Thyroid gland (tissue), 4 donors: ENCODE data around the gene ACKR1. TPM values are rescaled to one million over a fixed set of nuclear protein-coding genes. Genes with fewer than 3 reads are reported as not detected.

Experiments
- DNase-seq, 2 donors: peaks; one replicate each; pipeline ENCODE4 v3.0.0-alpha.2; 2019
- H3K27ac ChIP-seq, 3 donors: fragments of 200-600 bp; sonication (generic); 1 replicate in 2 of 3; 2 replicates in 1 of 3; pipeline ENCODE4 v1.5.1; 2016 to 2019; ENCODE audit warnings: mild to moderate bottlenecking in 1 of 3, moderate library complexity in 1 of 3
- H3K27me3 ChIP-seq: fragments of 200-600 bp; sonication (generic); one replicate; pipeline ENCODE4 v1.5.1; 2019
- H3K36me3 ChIP-seq, 2 donors: fragments of 200-600 bp; sonication (generic); one replicate each; pipeline ENCODE4 v1.5.1; 2016 to 2019
- H3K4me1 ChIP-seq, 2 donors: fragments of 200-600 bp; sonication (generic); one replicate each; pipeline ENCODE4 v1.5.1; 2017 to 2019
- H3K4me3 ChIP-seq, 3 donors: fragments of 200-600 bp; sonication (generic); replicated peaks in 1 of 3; 1 replicate in 2 of 3; 2 replicates in 1 of 3; pipeline ENCODE4 v1.5.1; 2016; ENCODE audit warnings: mild to moderate bottlenecking in 1 of 3
- H3K9me3 ChIP-seq: fragments of 200-600 bp; sonication (generic); one replicate; pipeline ENCODE4 v1.5.1; 2017
- POLR2A ChIP-seq, 2 donors: fragments of 450-650 bp; IDR thresholded peaks; one replicate each; pipeline ENCODE4 v1.6.1; 2017; ENCODE audit warnings: antibody characterized with exemption in 2 of 2, mild to moderate bottlenecking in 2 of 2, moderate library complexity in 1 of 2
- WGBS, 2 donors: methylation state at CpG; one replicate each; pipeline ENCODE4 v1.1.5; 2017; 5-methylcytosine and 5-hydroxymethylcytosine counted together
- intact Hi-C: fragments of 100-400 bp; cut with DNase I; formaldehyde crosslinking; loops from one replicate; pipeline ENCODE4 v1.15.1; 2023
- small RNA-seq: library from RNA; depleted of rRNA; stranded (forward); fragments of <200 nt; gene quantifications from one replicate; pipeline ENCODE3, GENCODE V24; 2016
- total RNA-seq, 4 donors: library from RNA; depleted of rRNA; stranded (reverse); fragments of >200 nt; gene quantifications; one replicate each; pipeline ENCODE4 v1.2.3, GENCODE V29; 2016
- TF ChIP-seq, protein P1 (sequence below), 6 experiments: fragments of 200-600 bp in 3 of 6; fragments of 450-650 bp in 3 of 6; sonication (generic) in 3 of 6; IDR thresholded peaks; one replicate each; pipeline ENCODE4 v1.5.1; 2016 to 2019; ENCODE audit warnings: antibody characterized with exemption in 6 of 6, mild to moderate bottlenecking in 2 of 6, inconsistent platforms in 1 of 6, moderate library complexity in 1 of 6

ACKR1 gene
- total RNA-seq, 4 donors from 2014 or later: 13.3 to 37.4 (median 24.1) TPM

DNA sequence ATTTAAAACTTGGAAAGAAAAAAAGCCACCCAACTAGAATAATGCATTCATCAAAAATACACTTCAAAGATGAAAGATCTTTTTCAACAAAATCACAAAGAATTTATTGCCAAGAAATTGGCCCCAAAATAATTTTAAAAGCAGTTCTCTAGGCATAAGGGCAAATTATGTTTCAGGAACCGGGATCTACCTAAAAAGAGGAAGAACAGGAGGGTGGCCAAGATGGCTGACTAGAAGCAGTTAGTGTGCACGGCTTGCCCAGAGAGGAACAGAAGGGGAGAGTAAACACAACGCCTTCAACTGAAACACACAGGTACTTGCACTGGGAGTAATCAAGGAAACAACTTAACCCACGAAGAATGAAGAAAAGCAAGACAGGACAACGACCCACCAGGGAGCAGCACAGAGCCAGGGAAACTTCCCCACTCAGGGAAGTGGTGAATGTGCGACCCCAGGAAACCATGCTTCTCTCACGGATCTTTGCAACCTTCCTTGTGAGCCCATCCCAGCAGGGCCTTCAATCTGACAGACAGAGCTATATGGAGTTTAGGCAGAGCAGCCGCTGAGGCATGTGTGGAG, 46.1 kb downstream of the ACKR1 start:
- no peaks in the 10 kb centered on the region for H3K36me3 ChIP-seq
- TF ChIP-seq, protein P1, sequence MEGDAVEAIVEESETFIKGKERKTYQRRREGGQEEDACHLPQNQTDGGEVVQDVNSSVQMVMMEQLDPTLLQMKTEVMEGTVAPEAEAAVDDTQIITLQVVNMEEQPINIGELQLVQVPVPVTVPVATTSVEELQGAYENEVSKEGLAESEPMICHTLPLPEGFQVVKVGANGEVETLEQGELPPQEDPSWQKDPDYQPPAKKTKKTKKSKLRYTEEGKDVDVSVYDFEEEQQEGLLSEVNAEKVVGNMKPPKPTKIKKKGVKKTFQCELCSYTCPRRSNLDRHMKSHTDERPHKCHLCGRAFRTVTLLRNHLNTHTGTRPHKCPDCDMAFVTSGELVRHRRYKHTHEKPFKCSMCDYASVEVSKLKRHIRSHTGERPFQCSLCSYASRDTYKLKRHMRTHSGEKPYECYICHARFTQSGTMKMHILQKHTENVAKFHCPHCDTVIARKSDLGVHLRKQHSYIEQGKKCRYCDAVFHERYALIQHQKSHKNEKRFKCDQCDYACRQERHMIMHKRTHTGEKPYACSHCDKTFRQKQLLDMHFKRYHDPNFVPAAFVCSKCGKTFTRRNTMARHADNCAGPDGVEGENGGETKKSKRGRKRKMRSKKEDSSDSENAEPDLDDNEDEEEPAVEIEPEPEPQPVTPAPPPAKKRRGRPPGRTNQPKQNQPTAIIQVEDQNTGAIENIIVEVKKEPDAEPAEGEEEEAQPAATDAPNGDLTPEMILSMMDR (IDR thresholded peaks at IDR 0.05): no peak
- TF ChIP-seq POLR2A (IDR thresholded peaks at IDR 0.05): no peak
- no peak overlapping the region for H3K27ac ChIP-seq
- H3K9me3 ChIP-seq: no peaks in the 10 kb centered on the region
- no peak overlapping the region for H3K4me3 ChIP-seq
- intact Hi-C loops: no loop called here
- H3K4me1 ChIP-seq: no peaks in the 10 kb centered on the region
- H3K27me3 ChIP-seq: no peaks in the 10 kb centered on the region
- 59 to 70% methylated on average over 8 of the region's 8 CpGs for WGBS, 2 donors
- no peak for DNase-seq

Small RNA genes lying within 50 kb of the gene (small RNA-seq; reads per million reads assigned to genes)
- not detected for gene RNA5SP60

Other genes starting within 250 kb of the ACKR1 start
- 100 to 1,000 TPM in 1 of 4 donors, 10 to 100 TPM in 3; 29.8 to 110 (median 49.5) TPM for gene IFI16, start 195.0 kb upstream of the ACKR1 start, total RNA-seq
- gene AIM2, start 128.1 kb upstream of the ACKR1 start, total RNA-seq: under 1 TPM in 3 of 4 donors, not detected in 1; 0.22 to 0.34 (median 0.27) TPM
- 1 to 10 TPM in 3 of 4 donors, under 1 TPM in 1; 0.73 to 4.8 (median 3.8) TPM for gene CADM3, start 33.3 kb upstream of the ACKR1 start, total RNA-seq
- under 1 TPM in 1 of 4 donors, not detected in 3; 0.40 TPM for gene FCER1A, start 97.5 kb downstream of the ACKR1 start, total RNA-seq
- gene OR10J4, start 227.3 kb downstream of the ACKR1 start, total RNA-seq: not detected
- not detected for gene OR10J1, start 234.8 kb downstream of the ACKR1 start, total RNA-seq